Measurements from ENCODE around the gene ALG14.
"Not testable (repeated sequence)": the region's sequence is repeated elsewhere in the genome, so short reads cannot be mapped to it uniquely, and the experiment has no call there.

ALG14 gene

DNA sequence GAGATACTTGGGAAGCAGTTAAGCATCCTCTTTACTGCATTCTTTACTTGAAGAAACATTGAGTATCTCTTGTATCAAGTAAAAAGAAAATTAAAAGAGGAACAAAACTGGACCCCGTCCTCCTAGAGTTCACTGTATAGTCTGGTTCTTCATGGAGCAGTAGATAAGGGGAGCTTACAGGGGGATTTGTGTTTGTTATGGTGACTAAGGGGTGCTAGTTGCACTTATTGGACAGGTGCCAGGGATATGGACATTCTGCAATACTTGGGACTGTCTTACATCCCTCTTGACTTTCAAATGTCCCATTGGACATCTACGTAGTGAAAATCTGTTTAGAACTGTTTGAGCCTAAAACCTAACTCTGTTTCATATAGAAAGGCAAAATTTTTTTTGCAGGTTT is 67.2 kb downstream of the ALG14 start:
- DNase-seq: no peak

DNA sequence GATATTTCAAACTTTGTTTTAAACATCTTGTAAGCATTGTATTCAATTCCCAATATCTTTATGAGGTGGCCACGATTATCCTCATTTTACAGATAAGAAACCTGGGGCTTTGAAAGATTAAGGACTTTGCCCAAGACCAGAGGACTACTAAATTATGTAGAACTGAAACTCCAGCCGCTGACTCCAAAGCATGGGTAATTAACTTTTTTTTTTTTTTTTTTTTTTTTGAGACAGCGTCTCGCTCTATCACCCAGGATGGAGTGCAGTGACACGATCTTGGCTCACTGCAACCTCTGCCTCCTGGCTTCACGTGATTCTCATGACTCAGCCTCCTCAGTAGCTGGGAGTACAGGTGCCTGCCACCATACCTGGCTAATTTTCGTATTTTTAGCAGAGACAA is 68.7 kb downstream of the ALG14 start:
- DNase-seq: no peak

DNA sequence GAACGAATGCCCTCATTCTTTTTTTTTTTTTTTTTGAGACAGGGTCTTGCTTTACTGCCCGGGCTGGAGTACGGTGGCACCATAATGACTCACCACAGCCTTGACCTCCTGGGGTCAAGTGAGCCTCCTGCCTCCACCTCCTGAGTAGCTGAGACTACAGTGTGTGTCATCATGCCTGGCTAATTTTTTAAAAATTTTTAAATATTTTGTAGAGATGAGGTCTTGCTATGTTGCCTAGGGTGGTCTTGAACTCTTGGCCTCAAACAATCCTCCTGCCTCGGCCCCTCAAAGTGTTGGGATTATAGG is 69.4 kb downstream of the ALG14 start:
- no peak for DNase-seq

DNA sequence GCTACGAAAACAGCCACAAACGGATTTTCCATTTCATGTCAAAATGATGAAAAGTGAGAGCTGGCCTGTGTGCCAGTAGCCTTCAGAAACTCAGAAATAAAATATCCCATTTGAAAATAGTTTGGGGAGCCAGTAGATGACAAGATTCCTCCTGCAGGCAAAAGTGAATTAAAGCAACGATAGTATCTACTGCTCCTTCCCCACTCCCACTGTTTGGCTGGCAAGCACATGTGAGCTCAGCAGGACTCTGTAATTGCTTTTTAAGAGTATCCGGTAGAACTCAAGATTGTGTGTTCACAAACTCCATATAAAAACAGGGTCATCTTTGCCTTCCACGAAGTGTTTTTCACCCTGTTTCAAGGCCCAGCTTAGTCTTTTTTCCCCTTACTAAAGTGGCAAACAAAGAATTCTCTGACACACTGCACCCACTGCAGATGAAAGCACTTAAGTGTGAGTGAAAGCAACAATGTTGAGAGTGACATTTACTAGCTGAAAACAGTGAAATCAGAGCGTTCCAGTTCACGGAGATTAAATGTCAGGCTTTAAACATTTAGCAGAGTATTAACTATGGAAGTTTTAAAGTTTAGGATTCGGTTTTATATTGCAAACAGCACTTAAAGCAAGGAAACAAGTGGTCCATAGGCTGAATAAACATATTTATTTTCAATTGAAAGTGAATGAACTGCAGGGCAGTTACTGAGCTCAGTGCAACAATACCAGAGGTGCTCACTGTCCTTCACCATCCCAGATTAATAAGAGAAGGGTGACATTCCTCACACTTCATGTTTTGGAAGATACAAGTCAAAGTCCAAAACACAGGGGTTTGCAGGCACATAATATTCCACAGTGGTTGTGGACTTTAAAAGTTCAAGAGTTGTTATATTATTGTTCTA is 70.0 kb downstream of the ALG14 start:
- no peak for DNase-seq

DNA sequence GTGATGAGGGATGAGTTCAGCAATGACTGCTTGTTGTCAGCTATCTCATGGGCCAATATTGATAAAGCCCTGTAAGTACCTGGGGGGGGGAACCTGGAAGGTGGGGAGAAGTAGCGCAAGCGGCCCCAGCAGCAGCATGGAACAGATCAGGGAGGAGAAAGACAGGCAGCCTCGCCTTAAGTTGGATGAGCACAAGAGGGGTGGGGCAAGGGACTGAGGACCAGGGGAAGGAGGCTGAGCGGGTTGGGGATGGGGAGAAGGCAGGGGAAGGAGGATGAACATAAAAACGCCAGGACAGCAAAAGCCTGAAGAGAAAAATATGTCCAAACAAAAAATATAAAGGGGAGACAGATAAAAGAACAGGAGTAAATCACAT is 70.6 kb downstream of the ALG14 start:
- no peak for DNase-seq

DNA sequence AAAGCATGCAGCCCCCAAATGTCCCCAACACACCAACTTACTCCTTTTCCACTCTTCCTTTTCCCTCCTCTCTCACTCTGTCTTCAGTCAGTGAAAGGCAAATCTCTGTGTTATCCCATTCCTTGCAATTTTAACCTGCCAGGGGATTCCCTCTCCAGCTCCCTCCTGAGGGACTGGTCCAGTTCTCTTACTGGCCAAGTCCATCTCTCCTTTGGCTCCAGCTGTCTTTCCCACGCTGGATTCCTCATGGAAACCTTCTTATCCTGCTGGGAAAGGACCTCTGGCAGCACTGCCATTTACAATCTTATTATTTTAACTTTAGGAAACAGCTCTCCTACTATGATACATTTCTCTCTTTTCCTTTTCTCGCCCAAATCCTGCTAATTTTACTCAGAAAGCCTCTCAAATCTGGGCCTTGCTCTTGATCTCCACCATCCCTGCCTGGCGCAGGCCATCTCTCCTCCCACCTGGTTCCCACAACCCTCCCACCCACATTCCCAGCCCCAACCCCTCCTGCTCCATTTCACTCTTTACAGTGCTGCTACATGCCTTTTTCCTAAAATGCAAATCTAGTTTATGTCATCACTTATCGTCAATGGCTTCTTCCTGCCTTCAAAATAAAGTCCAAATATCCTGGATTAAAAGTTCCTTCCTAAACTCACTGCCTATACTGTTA is 73.2 kb downstream of the ALG14 start:
- no peak for DNase-seq

DNA sequence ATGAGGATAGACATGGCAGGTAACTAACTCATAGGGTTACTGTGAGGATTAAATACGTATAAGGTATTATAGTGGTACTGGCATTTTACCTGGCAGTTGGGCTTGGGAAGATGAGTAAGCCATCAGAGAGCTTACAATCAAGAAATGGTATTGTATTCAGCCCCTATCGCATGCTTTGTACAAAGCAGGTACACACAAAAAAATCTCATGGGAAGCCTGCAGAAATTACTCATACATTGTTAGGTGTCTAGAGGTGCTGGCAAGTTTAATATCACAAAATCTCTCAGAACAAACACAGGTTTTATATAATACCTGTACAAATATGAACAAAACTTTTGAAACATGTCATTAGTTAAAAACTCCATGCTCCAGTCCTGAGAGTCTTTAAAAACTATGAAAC is 74.0 kb downstream of the ALG14 start:
- DNase-seq: no peak

DNA sequence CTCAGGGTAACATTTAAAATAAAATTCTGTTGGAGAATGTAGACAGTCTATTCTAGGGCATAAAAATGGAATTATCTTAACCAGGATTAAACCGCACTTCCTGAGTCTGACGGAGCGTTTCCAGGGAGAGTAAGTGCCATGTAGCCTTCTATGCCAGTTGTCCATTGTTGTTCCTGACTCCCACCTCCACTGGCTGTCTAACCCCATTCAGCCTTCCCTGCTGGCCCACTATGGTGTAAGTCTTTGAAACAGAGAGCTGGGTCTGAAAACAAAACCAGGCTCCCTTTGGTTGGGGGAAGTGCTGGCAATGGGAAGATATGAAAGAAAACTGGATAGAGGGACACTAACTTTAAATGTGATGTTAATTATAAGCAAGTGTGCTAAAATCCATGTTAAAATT is 74.6 kb downstream of the ALG14 start:
- DNase-seq: no peak

DNA sequence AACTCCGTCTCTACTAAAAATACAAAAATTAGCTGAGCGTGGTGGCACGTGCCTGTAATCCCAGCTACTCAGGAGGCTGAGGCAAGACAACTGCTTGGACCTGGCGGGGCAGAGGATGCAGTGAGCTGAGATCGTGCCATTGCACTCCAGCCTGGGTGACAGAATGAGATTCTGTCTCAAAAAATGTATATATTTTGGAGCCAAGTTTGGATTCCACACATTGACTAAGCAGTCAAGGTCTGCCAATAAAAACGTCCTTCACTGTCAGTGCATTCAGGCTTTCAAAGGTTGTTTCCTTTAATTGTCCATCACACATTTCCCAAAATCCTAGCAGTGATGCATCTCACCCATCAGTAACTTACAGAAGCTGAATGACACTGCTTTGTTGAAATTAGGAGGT is 77.2 kb downstream of the ALG14 start:
- DNase-seq: not testable (repeated sequence)

DNA sequence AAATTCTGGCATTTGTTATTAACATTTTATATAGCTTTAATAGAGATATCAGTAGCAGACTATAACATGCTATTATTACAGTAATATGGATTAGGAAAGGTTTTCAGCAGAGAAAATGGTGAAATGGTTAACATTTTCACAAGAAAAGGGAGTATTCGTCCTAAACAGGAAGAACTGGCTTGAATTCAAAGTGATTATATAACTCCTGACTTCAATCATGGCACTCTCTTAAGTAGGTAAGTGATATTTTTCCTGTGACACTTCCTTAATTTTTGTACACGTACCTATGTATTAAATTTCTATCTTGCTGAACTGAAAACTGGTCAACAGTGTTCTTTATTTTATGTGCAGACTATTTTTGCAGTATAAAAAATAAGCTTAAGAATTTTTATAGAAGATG is 77.9 kb downstream of the ALG14 start:
- DNase-seq: no peak

DNA sequence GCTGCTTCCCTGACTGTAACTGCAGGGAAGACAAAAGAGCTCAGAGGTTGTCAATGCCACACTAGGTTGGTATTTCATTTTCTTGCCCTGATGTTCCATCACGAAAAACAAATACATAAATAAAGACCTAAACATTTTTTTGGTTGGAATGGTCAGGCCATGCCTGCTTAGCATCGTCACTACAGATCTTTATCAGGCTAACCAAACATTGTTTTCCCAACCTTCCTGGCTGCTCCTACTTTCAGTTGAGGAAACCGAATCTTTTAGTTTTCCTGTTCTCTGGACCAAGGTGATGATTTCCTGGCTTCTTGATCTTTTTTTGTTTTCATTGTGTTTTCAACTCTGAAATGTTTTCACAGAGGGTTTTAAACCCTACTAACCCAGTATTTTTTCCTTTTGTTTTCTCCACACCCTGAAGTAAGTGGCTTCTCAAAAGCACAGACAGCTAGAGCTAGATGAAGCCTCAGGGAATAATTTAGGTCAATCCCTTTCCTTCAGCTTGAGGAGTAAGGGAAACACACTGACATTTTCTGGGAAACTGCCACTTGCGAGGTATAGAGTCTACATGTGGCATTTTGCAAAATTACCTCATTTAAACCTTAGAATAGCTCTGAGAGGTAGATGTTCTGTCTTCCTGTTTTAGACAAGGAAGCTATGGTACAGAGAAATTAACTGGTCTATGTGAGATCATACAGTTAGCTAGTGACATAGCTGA is 78.7 kb downstream of the ALG14 start:
- DNase-seq: no peak

DNA sequence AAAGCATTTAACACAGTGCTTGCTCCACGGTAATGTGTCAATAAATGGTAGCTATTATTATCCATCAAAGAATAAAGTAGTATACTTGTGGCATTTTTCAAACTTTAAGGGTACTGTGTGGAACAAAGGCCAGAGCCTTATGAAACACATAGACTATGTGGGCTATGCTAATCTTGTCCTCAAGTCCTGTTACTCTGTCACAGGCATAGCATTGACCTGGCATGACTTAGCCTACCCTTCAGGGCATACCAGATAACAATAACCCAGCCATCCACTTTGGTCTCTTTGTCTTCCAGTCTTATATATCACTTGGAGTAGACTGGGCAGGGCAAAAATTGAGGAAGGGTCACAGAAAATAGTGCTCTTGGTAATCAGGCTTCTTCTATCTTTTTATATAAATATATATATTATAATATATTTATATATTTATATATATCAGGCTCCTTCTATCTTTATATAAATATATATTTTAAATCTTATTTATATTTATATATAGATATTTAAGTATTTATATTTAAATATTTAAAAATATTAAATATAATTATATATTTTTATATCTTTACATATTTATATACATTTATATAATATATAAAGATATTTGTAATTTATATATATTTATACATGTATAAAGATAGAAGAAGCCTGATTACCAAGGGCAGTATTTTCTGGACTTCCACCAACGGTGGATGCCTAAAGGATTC is 79.7 kb downstream of the ALG14 start:
- DNase-seq: no peak

DNA sequence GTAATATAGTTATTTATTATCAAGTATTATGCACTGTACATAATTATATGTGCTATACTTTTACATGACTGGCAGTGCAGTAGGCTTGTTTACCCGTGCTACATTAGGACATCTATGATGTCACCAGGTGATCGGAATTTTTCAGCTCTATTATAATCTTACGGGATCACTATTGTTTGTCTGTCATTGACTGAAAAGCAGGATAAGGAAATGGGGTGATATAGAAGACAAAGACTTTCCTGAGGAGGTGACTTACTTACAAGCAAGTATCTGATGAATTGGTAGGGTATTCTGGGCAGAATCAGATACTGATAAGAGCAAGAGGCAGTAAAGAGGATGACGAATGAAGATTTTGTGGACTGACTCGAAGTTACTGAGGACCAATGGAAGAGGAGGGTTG is 80.6 kb downstream of the ALG14 start:
- no peak for DNase-seq

DNA sequence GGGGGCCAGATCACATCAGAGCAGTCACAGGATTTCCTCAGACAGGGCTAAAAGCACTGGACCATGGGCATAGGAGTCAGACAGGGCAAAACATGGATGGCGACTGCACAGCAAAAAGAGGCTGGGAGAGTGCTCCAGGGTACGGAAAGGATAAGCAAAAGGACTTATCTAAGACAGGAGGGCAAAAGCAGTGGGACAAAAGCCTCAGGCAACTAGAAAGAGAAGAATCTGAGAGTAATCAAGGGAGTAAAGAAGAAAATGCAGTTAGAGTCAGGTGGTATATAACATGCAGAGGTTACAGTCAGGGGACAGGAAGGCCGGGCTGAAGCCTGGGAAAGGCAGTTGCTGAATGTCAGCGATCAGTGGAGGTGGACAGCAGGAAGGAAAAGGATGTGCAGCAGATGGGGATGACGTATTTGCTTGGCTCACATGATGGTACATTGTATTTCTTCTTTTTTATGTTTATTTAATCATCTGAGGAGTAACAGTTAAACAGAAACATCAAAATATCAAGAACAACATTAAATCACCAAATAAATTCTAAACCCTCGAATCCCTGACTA is 82.8 kb downstream of the ALG14 start:
- DNase-seq: no peak

DNA sequence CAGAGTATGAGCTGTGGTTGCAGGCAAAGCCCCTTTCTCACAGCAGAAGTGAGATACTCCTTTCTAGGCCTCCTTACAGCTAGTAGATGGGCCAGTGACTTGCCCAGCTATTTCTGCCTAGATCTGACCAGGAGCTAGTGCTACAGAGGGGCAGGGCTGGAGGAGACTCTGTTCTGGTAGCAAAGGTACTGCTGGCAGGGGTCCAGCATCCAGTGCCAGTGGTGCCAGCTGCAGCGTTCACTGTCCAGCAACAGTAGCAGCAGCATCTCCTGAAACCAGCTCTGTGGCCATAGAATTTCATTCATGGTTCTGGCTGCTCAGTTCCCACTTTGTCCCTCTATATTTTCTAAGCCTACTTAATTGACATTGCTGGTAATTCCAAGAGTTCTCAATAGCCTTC is 83.4 kb downstream of the ALG14 start:
- no peak for DNase-seq

DNA sequence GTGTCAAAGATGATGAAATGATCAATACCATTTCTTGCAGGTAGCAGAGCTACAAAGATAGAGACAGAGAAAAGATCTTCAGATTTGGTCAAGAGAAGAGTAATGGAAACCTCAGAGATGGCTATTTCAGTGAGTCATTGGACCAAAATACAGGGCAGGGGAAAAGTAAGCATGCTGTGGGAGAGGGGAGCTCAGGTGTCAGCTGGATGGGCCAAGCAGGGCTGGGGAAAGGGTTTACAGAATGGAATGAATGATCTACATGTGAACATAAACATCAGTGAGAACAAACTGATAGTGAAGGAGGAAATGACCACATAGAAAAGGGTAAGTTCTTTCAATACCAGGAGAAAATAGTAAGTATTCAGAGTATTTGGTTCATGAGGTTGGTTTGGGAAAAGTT is 84.4 kb downstream of the ALG14 start:
- no peak for DNase-seq

DNA sequence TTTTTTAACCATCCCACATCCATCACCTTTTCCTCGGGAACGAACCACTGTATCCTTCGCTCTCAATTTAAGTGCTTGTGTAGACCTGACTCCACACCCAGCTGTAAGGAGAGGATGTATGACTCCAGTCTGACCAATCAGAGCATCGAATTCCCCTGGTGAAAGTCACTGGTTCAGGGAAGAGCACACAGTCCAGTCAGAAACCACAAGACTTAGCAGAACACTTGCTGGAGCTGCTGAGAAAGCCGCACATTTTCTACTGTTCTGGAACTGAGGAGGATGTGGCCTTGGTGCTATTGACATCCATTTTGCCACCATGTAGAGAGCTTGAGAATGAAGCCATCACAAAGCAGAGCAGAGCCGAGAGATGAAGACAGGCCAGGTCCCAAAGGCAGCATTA is 86.0 kb downstream of the ALG14 start:
- no peak for DNase-seq

DNA sequence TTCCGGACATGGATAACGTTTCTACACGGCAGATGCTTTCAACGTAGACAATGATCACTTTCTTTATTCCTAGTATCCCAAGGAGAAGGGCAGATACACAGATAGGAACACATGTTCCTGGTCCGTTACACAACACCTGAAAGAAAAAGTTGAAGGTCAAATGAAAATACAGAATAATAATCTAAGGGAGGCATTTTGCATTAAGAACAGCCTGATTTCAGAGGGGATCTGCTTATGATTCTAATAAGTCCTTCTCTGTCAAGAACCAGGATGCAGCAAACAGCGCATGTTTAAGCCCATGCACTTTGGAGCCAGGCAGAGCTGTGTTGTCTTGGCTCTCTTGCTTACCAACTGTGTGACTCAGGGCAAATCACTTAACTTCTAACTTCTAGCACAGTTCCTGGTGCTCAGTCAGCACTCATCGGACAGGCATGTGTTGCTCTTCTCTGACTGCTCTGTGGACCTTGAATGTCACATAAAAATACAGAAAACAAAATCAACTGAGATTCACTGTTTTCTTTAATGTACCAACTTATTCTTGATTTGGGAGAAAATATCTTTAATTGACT is 89.5 kb downstream of the ALG14 start:
- no peak for DNase-seq

DNA sequence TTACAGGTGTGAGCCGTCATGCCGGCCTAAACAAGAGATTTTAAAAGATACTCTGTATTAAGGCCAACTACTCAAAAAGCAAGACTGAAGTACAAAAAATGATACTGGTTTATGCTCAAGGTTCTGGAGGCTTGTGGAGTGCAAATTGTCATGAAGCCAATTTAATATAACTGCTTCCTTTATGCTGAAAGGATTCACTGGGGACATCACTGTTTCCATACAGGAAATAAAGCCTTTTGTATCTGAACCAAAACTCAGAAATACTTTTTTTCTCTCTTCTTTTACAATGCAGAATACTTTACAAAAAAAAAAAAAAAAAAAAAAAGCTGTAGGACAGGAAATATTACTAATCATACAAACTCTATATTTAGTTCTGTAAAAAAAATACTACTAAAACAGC is 90.4 kb downstream of the ALG14 start:
- no peak for DNase-seq

DNA sequence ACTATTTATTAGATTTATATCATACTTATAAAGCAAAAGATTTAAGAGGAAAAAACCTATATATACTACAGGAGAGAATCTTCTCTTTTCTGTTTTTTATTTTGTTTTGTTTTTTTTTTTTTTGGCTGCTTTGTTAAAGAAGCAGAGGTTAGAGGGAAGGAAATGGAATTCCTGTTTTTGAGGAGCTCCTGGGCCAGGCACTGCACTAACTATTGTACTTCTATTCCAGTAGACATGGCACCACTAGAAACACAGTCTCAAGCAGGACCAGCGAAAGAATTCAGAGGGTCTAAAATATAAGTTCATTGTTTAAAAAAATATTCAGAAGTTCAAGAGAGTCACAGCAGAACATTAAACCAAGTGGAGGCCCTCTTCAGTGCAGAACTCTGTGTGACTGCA is 91.2 kb downstream of the ALG14 start:
- DNase-seq: no peak

DNA sequence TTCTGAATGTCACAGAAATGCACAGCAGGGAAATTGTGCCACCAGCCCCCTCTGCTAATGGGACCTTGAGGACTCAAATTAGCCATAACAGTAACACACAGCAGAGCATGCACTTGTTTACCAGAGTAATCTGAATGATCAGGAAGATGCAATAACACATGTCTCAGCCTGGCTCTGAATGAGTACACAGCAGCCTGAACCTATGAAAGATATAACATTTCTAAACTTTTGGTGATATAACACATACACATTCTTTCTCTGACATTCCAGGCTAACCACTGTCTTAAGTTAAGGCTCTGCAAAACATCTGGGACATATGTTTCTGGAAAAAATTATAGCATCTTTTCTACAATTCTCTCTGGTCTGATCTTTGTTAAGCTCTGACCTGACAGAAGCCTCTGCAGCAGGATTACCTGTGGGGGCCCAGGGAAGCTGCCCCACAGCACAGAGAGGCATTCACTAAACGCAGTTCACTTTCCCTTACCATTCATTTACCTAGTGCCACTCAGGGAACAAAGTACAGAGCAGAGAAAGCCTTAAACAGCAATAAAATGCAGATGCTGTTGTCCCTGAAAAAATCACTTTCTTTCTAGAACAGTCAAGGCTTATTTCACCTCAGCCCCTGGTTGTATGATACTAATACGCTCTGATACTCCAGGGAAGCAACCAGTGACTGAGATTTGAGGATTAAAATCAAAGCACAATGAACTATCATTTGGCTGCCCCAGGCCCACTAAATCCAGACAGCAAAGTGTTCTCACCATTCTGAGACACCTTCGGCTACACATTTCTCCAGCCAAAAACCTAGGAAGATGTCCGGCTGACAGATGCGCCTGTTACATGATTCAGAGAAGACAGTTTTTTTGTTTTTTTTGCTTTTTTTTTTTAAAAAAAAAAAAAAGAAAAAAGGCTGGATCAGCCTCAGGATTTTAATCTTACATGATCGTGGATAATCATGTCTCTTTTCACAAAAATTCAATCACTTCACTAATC is 91.9 kb downstream of the ALG14 start:
- no peak for DNase-seq

Data from NCI-H2081 treated with DMSO at 0.1 percent for 48 hours (cell line).